HG02840 (cell line): ENCODE data around the gene SRR.

ENCODE experiments used
- ATAC-seq: cut with Tn5 transposase; IDR thresholded peaks from one replicate; pipeline ENCODE4 v1.9.1; 2021; ENCODE audit warnings: mild to moderate bottlenecking, moderate library complexity, moderate number of reproducible peaks; ENCODE audit not compliant: unreplicated experiment, low FRiP score

The SRR gene

GRCh38 chr17:2337544-2338314, 34.0 kb downstream of the SRR start:
- ATAC-seq, result no peak

DNA sequence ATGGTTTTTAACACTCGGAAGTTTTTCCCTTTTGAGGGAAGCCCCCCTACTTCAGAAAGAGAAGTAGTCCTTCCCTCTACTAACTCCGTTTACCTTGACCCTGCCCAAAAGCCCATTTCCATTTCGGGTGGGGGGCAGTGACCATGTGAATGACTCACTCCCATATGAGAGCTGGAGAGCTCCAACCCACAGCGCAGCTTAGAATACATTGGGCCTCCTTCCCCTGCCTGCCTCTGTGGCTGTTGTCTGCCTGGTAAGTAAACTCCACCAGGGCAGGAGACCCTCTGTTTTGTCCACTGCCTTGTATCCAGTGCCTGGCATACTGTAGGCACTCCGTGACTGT, 34.5 kb downstream of the SRR start:
- no peak for ATAC-seq

GRCh38 chr17:2343421-2343820, 39.7 kb downstream of the SRR start:
- no peak for ATAC-seq

- ATAC-seq, result no peak
These were observed 40.8 kb downstream of the SRR start for GRCh38 chr17:2344528-2344927.

DNA sequence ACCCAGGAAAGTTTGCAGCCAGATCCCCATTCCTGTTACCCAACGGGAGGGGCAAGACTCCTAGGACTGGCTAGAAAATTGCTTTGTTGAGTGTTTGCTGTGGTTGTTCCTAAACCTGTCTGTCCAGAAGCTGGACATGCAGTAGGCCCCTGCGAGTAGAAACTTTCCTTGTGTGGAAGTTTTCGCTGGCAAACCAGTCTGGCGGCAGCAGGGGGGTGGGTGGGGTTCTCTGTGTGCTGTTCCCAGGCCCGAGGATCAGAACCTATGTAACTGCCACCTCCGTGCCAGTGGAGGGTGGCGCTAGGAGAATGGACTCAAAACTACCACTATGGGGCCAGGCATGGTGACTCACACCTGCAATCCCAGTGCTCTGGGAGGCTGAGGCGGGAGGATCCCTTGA, 42.7 kb downstream of the SRR start:
- ATAC-seq, result no peak

- ATAC-seq, result no peak
These were observed 44.3 kb downstream of the SRR start for GRCh38 chr17:2347805-2348685.

DNA sequence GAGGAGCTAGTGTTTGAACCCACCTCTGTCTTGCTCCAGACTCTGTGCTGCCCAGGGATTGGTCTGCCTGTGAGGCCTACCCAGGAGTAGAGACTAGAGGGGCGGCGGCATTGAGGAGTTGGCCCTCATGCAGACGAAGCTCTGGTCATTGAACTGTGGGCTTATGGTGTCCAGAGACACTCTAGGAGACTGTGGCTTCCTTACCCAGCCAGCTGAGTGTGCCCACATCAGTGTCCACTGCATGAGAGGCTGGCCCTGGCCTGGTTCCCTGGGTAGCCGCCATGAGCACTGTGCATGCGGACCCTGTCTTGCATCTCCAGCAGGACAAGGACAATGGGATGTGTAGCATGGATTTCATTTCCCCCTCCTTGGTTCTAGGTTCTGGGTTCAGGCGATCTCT, 47.5 kb downstream of the SRR start:
- no peak for ATAC-seq

DNA sequence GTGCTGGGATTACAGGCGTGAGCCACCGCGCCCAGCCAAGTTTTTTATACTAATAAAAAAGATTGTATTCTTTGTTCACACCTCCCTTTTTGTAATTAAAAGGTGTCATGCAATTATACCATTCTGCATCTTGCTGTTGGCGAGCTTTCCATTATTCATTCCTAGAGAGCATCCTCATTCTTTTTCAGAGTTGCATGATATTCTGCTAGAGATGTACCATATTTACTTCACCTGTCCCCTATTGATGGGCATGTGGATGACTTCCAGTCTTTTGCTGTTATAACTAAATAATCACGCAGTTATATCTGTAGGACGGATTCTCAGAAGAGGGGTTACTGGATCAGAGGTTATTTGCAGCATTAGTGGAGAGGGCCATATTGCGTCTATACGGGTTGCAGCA, 50.6 kb downstream of the SRR start:
- no peak for ATAC-seq

- ATAC-seq, result no peak
These were observed 53.5 kb downstream of the SRR start for GRCh38 chr17:2357237-2357636.

DNA sequence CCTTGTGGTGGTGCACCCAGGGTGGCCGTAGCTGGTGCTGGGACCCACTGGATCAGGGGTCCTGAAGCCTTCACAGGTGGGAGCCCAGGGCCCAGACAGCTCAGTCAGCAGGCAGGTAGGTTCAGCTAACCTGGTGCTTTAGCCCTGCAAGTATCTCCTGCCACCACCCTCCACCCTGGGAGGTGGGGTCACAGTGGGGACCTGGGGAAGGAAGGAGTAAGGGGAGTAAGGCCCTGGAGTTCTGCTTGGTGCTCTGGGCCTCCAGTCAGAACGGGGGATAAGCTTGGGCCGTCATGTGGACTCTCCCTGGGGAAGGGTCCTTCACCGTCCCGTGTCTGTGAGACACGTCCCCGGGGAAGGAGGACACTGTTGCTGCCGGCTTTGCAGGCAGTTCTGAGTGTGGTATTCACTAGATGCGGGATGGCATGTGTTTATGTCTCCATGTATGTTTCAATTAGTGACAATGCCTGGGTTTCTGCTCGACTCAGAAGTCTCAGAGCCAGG, 54.2 kb downstream of the SRR start:
- no peak for ATAC-seq

DNA sequence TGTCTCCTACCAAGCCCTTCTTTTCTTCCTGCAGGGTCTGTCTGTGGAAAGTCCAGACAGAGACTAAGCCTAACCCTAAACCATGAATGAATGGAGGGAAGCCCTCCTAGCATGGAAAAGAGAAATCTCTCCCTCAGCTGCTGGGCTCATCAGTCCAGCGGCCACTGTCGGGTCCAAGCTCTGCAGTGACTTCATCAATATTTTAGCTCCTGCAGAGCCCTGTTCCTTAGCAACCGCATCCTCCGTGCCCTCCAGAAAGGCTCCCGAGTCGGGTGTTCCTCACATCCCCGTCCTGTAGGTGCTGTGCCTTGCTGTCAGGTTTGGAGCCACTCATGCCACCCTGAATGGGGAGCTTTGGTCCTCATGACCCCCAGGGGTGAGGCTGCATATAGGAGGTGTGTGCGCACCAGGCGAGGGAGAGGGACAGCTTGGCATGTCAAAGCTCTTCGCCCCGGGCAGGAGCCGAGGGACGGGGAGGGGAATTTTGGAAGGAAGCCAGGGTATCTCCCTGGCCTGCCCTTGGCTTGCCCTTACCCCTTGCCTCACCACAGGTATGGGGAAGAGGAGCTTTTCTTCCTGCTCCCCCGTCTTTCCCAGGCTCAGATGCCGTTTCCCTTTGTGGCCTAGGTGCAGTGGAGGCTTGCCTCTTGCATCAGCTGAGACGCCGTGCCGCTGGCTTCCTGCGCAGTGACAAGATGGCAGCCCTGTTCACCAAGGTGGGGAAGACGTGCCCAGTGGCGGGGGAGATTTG, 57.4 kb downstream of the SRR start:
- no peak for ATAC-seq

GRCh38 chr17:2362016-2362415, 58.3 kb downstream of the SRR start:
- no peak for ATAC-seq

DNA sequence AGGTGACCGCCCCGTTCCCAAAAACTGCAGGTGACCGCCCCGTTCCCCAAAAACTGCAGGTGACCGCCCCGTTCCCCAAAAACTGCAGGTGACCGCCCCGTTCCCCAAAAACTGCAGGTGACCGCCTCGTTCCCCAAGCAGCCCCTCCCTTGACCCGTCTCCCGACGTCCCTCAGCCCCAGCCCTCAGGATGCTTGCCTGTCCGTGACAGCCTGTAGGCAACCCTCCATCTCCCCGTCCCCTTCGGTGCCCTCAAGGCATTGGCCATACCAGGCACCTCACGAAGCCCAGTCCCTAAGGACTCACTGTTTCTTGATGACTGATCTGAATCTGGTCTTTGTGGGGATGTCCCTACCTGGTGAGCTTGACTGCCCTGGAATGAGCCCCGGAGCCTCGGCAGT, 58.7 kb downstream of the SRR start:
- no peak for ATAC-seq

GRCh38 chr17:2362881-2363280, 59.1 kb downstream of the SRR start:
- no peak for ATAC-seq

GRCh38 chr17:2363318-2363717, 59.6 kb downstream of the SRR start:
- no peak for ATAC-seq

GRCh38 chr17:2363851-2364762, 60.4 kb downstream of the SRR start:
- no peak for ATAC-seq

- no peak for ATAC-seq
These were observed 61.0 kb downstream of the SRR start for GRCh38 chr17:2364763-2365116.

DNA sequence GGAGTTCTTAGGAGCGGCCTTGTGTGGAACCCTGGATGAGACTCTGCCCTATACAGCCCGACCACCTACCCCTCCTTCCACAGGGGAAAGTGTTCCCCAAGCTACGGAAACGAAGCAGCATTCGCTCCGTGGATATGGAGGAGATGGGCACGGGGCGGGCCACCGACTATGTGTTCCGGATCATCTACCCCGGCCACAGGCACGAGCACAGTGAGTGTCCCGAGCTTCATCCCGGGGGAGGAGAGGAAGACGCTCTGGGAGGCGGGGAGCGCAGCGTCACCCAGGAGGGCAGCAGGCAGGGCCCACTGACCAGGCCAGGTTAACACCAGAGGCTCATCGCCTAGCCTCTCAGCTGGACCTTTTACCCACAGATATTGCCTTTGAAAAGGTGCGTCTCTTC, 61.4 kb downstream of the SRR start:
- ATAC-seq, result no peak

DNA sequence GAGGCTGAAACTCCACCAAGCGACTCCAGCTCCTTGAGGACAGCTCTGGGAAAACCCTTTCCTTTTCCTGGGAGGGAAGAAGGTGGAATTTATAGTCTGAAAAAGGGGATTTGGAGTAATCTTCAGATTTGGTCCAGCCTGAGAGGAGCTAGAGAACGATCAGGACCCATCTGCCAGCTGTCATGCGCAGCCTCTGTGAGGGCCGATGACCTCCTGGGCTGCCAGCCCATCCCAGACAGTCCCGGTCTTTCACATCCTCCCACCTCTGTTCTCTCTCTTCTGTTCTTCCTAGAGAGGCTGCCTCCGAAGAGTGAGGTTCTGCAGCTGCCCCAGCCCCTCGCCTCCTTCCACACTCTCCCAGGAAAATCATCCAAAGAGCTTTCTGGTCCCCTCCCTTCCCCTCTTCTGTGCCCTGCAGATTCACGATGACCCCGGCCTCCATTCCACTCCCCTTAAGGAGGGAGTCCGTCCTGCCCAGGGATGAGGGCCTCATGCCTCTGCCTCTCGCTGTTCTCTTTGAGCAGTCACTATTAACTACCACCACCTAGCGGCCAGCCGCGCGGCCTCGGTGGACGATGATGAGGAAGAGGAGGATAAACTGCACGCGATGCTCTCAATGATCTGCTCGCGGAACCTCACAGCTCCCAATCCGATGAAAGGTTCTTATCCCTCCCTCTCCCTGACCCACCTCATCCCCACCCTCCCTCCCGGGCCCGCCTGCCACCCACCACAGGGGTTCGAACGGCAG, 63.2 kb downstream of the SRR start:
- ATAC-seq, result no peak
